IPS-18a (cell line): Measurements from ENCODE around the gene SLC2A8.
A peak's percentile ranks its signal among the peaks of the same experiment; 100 is the strongest.

Experiments
- H3K27ac ChIP-seq: one replicate; pipeline ENCODE4 v1.5.1; 2013; ENCODE audit warnings: low read length
- H3K27me3 ChIP-seq: one replicate; pipeline ENCODE4 v1.6.1; 2013; ENCODE audit warnings: mild to moderate bottlenecking, low read length; ENCODE audit not compliant: control insufficient read depth, insufficient read depth
- H3K36me3 ChIP-seq: one replicate; pipeline ENCODE4 v1.6.1; 2013; ENCODE audit warnings: low read depth, low read length; ENCODE audit not compliant: control insufficient read depth
- H3K4me1 ChIP-seq: one replicate; pipeline ENCODE4 v1.6.1; 2013; ENCODE audit warnings: low read depth, low read length; ENCODE audit not compliant: control insufficient read depth
- H3K4me3 ChIP-seq: one replicate; pipeline ENCODE4 v1.5.1; 2013; ENCODE audit warnings: low read length
- H3K9ac ChIP-seq: one replicate; pipeline ENCODE4 v1.6.1; 2013; ENCODE audit warnings: mild to moderate bottlenecking, low read length, moderate library complexity
- H3K9me3 ChIP-seq: one replicate; pipeline ENCODE4 v1.6.1; 2013; ENCODE audit warnings: low read depth, low read length; ENCODE audit not compliant: control insufficient read depth

Gene SLC2A8

GRCh38 chr9:127445851-127446712 is 49.1 kb downstream of the SLC2A8 start:
- Histone ChIP-seq H3K27me3 (no peaks in the 10 kb centered on the region), H3K9me3 (no peaks in the 10 kb centered on the region), H3K4me1 (no peaks in the 10 kb centered on the region), H3K9ac (no peak overlapping the region), H3K27ac (no peak overlapping the region), H3K4me3 (no peak overlapping the region), H3K36me3 (peaks cover 63% of the 10 kb centered on the region)

- H3K27me3 ChIP-seq, result no peaks in the 10 kb centered on the region
- H3K27ac ChIP-seq, result no peak overlapping the region
- no peaks in the 10 kb centered on the region for H3K9me3 ChIP-seq
- H3K4me1 ChIP-seq, result no peaks in the 10 kb centered on the region
- peaks cover 59% of the 10 kb centered on the region for H3K36me3 ChIP-seq
- no peak overlapping the region for H3K4me3 ChIP-seq
- H3K9ac ChIP-seq, result no peak overlapping the region
Measured at GRCh38 chr9:127446713-127447415, 49.9 kb downstream of the SLC2A8 start.

- Histone ChIP-seq H3K9ac (no peak overlapping the region), H3K36me3 (peaks cover 57% of the 10 kb centered on the region), H3K27ac (no peak overlapping the region), H3K4me1 (no peaks in the 10 kb centered on the region), H3K27me3 (no peaks in the 10 kb centered on the region), H3K4me3 (no peak overlapping the region), H3K9me3 (no peaks in the 10 kb centered on the region)
Measured at GRCh38 chr9:127447416-127448111, 50.6 kb downstream of the SLC2A8 start.

- Histone ChIP-seq H3K36me3 (peaks cover 53% of the 10 kb centered on the region), H3K4me3 (peak overlapping the region; percentile 85), H3K4me1 (no peaks in the 10 kb centered on the region)
Measured at GRCh38 chr9:127448112-127448805, 51.3 kb downstream of the SLC2A8 start.

GRCh38 chr9:127449332-127449966 is 52.5 kb downstream of the SLC2A8 start:
- Histone ChIP-seq H3K36me3 (peaks cover 48% of the 10 kb centered on the region), H3K9ac (peak overlapping the region; percentile 95), H3K4me1 (no peaks in the 10 kb centered on the region), H3K4me3 (peak overlapping the region; percentile 85), H3K27ac (no peak overlapping the region), H3K27me3 (no peaks in the 10 kb centered on the region), H3K9me3 (no peaks in the 10 kb centered on the region)

More at GRCh38 chr9:127448112-127448805, 51.3 kb downstream of the SLC2A8 start:
- H3K9ac ChIP-seq, result no peak overlapping the region
- H3K9me3 ChIP-seq, result no peaks in the 10 kb centered on the region
- H3K27ac ChIP-seq, result no peak overlapping the region
- no peaks in the 10 kb centered on the region for H3K27me3 ChIP-seq

- Histone ChIP-seq H3K9ac (peak overlapping the region; percentile 95), H3K9me3 (no peaks in the 10 kb centered on the region)
Measured at GRCh38 chr9:127450243-127450760, 53.3 kb downstream of the SLC2A8 start.

GRCh38 chr9:127450830-127451607 is 54.0 kb downstream of the SLC2A8 start, which contains the start of the genes LRSAM1 and RPL12:
TSS of gene LRSAM1 (plus strand) at chr9:127451510. CDS start at chr9:127454528, 3,018 bp downstream.
TSS of gene RPL12 (minus strand) at chr9:127451406. CDS start at chr9:127451317, 89 bp downstream.
- Histone ChIP-seq H3K9me3 (no peaks in the 10 kb centered on the region), H3K27me3 (no peaks in the 10 kb centered on the region), H3K36me3 (peaks cover 46% of the 10 kb centered on the region), H3K9ac (peak within 1 kb of the TSS; percentile 95), H3K4me1 (no peaks in the 10 kb centered on the region), H3K4me3 (peak within 1 kb of the TSS; percentile 85), H3K27ac (peak within 1 kb of the TSS; percentile 73)

More at GRCh38 chr9:127450243-127450760, 53.3 kb downstream of the SLC2A8 start:
- H3K27ac ChIP-seq, result peak overlapping the region; percentile 36
- H3K27me3 ChIP-seq, result no peaks in the 10 kb centered on the region
- peak overlapping the region; percentile 85 for H3K4me3 ChIP-seq
- no peaks in the 10 kb centered on the region for H3K4me1 ChIP-seq
- peaks cover 43% of the 10 kb centered on the region for H3K36me3 ChIP-seq

GRCh38 chr9:127451608-127451857 is 54.6 kb downstream of the SLC2A8 start:
- Histone ChIP-seq H3K36me3 (peaks cover 41% of the 10 kb centered on the region), H3K4me3 (peak overlapping the region; percentile 85), H3K27me3 (no peaks in the 10 kb centered on the region), H3K27ac (peak overlapping the region; percentile 21), H3K9ac (peak overlapping the region; percentile 67), H3K9me3 (no peaks in the 10 kb centered on the region), H3K4me1 (no peaks in the 10 kb centered on the region)

GRCh38 chr9:127451858-127452656 is 55.1 kb downstream of the SLC2A8 start:
- peak overlapping the region; percentile 67 for H3K9ac ChIP-seq
- H3K27me3 ChIP-seq, result no peaks in the 10 kb centered on the region
- no peaks in the 10 kb centered on the region for H3K9me3 ChIP-seq
- H3K27ac ChIP-seq, result peak overlapping the region; percentile 21
- peak overlapping the region; percentile 85 for H3K4me3 ChIP-seq
- H3K36me3 ChIP-seq, result peaks cover 36% of the 10 kb centered on the region
- H3K4me1 ChIP-seq, result no peaks in the 10 kb centered on the region
